Fibroblast of skin of right biceps (primary cell): ENCODE measurements around the gene ZBTB7C.

Experiments used
- DNase-seq: peaks from one replicate; pipeline ENCODE4 v3.0.0-alpha.2; 2013

Gene ZBTB7C

GRCh38 chr18:48183613-48184012 is 225.6 kb downstream of the ZBTB7C start:
- DNase-seq = no peak

GRCh38 chr18:48182779-48183178 is 226.4 kb downstream of the ZBTB7C start:
- no peak for DNase-seq

- no peak for DNase-seq
Measured at GRCh38 chr18:48181857-48182256, 227.3 kb downstream of the ZBTB7C start.

DNA sequence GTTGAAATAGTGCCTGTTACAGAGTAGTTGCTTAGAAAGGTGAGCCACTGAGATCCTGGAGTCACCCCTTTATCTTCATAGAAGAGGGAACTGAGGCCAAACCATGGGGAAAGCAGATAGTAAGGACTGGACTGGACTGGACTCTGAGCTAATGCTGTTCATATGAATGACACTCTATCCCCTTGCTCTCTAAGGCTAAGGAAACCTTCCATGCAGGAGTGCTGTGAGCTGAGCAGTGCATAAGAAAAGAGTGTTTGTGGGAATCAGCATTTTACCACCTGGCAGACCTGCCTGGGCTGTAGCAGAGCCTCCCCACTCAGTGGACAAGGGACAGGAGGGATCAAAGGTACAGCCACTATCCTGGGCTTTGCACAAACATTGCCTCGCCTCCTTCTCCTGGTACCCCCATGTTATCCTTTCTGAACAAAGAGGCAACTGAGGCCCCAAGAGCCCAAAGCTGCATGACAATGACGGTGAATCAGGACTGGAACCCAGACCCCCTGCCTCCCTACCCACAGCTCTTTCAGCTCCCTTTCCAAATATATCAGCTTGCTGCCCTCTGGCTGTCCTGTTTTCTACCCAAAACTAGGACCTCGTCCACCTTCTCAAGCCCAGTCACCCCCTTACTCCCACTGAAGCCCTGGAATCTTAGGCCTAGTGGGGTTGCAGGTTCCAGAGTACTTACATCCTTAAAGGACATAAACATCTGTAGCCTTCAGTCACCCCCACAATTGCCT is 227.9 kb downstream of the ZBTB7C start:
- DNase-seq = no peak

DNA sequence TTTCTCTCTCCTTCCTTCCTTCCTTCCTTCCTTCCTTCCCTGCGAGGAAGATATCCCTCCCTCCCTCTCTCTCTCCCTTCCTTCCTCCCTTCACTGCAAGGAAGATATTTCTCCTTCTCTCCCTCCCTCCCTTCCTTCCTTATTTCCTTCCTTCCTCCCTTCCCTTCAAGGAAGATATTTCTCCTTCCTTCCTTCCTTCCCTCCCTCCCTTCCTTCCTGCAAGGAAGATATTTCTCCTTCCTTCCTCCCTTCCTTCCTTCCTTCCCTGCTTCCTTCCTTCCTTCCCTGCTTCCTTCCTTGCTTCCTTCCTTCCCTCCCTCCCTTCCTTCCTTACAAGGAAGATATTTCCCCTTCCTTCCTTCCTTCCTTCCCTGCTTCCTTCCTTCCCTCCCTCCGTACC is 229.5 kb downstream of the ZBTB7C start:
- DNase-seq = no peak

GRCh38 chr18:48179001-48179400 is 230.2 kb downstream of the ZBTB7C start:
- DNase-seq = no peak

- no peak for DNase-seq
Measured at GRCh38 chr18:48176909-48177308, 232.3 kb downstream of the ZBTB7C start.

DNA sequence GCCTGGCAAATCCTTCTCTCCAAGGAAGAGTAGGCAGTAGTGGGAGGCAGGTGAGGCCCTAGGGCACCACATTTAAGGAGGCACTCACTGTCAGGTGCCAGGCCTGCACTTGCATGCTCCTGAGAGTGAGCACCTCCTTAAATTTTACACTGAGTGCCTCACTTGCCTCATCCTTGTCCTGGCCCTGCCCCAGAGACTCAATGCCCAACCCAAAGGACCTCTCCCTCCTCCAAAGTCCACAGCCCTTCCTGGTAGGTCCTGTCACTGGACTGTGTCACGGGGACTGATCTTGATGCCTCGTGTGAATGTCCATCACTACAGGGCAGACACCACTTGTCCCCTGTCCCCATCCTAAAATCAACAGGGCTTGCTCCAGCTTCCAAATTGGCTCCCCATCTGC is 235.6 kb downstream of the ZBTB7C start:
- no peak for DNase-seq

DNA sequence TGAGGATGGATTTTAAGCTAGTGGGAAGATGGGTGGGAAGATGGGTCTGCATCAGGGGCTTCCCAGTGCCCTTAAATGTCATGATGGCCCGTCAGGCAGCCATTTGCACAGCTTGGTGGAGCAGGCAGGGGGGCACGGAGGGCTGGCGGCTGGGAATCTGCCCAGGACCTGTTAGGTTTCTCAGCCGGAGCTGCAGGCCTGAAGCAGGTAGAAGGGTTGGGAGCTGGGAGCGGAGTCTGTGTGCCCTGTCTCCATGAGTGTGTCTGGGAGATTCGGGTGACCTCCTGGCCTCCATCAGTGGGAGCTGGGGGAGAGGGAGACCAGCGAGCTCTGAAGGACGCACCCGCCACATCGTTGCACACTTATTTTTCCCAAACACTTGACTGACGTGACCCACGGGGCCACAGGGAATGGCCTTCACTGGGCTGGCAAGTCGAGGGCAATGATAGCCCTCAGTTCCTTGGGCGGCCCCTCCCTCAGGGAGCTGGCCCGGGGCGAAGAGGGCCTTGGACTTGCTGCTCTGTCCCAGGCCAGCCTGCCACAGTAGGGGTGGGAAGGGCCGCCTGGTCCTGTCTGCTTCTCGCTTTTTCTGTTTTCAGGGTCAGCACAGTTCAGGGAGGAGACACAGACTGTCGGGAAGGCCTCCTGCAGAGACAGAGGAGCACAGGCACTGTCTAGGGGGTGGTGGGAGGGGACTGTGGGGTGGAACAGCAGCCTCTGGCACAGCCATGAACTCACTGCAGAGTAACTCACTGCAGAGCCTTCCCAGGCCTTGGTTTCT is 236.8 kb downstream of the ZBTB7C start:
- DNase-seq = no peak

GRCh38 chr18:48171490-48172188 is 237.5 kb downstream of the ZBTB7C start:
- DNase-seq = no peak

GRCh38 chr18:48170651-48171050 is 238.5 kb downstream of the ZBTB7C start:
- DNase-seq = no peak

GRCh38 chr18:48168861-48169260 is 240.3 kb downstream of the ZBTB7C start:
- no peak for DNase-seq

GRCh38 chr18:48167897-48168253 is 241.3 kb downstream of the ZBTB7C start:
- DNase-seq = no peak

DNA sequence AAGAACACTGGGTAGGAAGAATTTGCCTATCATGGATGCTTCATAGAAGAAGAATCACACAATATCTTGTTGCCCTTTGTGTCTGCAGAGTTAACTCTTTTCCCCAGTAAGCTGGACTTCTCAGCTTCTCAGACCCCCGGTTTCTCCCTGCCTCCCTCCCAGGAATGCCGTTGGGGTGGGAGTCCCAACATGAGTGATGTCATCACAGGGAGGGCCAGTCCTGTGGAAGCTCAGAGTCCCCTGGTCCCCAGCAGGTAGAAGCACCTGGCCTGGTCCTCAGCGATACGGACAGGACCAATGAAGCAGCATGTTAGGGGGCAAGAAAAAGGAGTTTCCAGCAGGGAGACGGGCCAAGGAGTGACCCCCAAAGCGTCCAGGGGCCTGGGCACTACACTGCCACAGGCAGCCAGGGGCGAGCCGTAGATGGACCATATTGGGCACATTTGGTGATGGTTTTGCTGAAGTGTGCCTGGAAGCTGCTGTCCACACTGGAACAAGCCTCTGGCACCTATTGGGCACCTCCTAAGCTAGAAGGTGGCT is 242.8 kb downstream of the ZBTB7C start:
- DNase-seq = no peak

- no peak for DNase-seq
Measured at GRCh38 chr18:48165111-48165866, 243.9 kb downstream of the ZBTB7C start.

GRCh38 chr18:48164701-48165100 is 244.5 kb downstream of the ZBTB7C start:
- no peak for DNase-seq

GRCh38 chr18:48164116-48164515 is 245.1 kb downstream of the ZBTB7C start:
- DNase-seq = no peak

- DNase-seq = no peak
Measured at GRCh38 chr18:48163738-48164115, 245.5 kb downstream of the ZBTB7C start.

DNA sequence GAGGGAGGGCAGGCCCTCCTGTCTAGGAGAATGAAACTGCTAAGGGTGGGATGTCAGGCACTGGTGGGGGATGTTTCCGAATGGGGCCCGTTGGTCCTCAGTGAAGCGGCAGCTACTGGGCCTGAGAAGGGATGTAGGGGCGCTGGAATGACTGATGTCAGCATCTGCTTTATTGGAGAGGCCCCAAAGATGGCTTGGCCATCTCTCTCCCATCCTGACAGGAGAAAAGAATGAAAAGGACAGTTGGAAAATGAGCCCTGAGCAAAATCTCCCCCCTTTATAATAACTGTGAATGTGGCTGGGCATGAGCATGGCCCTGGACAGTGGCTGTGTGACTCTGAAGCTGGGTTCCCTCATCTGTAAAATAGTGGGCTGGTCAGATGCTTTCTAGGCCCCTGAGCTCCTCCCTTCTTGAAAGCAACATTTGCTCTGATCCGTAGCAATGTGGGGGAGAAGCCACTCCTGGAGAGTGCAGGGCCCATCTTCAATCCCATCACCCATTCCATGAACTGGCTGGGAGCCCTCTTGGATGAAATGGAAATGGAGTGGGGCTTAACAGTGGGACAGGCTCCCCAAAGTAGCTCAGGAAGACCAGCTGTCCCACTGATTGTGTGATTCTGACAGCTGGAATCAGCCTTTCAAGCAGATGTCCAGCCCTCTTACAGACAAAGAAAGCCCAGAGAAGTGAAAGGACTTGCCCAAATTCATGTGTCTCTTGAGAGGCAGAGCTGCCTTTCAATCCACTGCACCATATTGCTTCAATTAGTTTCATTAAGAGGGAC is 246.0 kb downstream of the ZBTB7C start:
- DNase-seq = no peak

- no peak for DNase-seq
Measured at GRCh38 chr18:48161911-48162698, 247.1 kb downstream of the ZBTB7C start.
